Stimulated activated CD4-positive, alpha-beta T cell treated with anti-CD3 and anti-CD28 coated beads, Interleukin-4, amount 100 ng/mL, for 48 hours (primary cell): ENCODE measurements around the gene RAI1.
A peak's percentile ranks its signal among the peaks of the same experiment; 100 is the strongest.

ENCODE experiments used
- DNase-seq, 2 donors: peaks; one replicate each; pipeline ENCODE4 v3.0.0-alpha.2; 2020; ENCODE audit warnings: low read depth in 2 of 2

The RAI1 gene

DNA sequence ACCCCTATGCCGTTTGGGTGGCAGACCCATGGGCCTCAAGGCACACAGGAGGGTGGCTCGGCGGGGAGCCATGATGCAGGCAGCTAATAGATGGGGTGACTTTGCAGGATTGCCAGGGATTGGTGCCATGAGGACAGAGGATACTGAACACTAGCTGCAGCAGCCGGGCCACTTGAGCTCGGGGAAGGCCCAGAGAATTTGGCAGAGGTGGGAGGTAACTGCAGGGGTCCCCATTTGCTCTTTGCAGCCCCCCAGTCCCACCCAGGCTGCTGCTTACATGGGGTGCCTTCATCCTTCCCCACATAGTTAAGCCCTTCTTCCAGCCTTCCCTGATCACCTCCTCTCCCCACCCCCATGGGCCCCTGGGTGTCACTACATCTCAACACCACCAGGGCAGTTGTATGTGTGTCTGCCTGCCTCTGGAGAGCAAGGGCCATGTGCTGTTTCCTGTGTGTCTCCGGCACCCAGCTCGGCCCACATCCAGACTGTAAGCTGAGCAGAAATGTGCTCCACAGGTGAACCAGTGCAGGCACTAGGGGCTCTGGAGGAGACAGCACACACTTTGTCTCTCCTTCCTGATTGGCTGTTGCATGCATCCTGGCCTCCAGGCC lies 103.5 kb downstream of the RAI1 start:
- no peak for DNase-seq

DNA sequence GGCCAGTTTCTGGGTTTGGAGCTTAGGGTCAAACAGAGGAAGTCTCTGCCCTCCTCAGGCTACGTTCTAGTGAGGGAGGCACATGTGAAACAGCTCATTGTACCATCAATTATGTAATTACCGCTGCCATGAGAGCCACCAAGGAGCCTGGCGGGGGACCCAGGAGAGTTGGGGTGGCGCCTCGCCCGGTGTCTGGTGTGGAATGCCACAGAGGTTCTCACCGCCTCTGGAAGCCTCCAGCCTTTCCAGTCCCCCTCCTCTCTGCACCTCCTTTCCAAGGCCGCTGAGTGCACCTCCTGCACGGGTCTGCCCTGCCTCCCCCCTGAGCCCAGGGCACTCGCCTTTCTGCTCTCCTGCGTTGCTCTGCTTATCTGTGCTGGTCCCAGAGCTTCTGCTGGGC lies 104.1 kb downstream of the RAI1 start:
- DNase-seq = no peak

DNA sequence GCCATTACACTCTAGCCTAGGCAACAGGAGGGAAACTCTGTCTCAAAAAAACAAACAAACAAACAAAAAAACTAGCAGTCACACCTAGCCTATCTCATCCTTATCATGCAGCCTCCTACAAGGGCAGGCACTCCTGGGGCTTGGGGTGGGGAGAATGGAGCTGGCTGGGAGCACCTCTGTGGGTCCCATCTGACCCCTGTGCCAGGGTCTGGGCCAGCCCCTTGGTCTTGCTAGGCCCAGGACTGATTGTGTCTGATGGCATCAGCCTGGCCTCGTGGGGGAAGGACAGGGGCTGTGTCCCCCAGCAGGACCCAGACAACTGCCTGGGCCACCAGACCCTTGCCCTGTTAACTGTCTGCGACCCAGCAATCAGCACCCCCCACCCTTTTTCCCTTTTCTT lies 105.7 kb downstream of the RAI1 start:
- DNase-seq = no peak

DNA sequence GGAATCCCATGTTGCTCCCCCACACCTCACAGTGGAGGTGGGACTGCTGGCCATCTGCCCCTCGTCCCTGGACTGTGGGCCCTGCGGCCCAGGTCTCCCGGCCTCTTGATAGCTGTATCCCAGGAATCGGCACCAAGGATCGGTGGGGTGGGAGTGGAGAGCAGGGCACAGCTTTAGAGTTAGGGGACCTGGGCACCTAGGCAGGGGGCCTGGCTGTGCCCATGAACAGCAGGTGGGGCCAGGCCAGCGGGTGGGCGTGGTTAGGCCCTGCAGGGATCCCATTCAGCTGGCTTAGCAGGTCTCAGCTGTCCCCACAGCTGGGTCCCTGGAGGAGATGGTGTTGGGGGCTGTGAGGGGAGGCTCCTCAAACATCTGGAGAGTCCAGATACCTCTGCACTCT lies 106.3 kb downstream of the RAI1 start:
- no peak for DNase-seq

DNA sequence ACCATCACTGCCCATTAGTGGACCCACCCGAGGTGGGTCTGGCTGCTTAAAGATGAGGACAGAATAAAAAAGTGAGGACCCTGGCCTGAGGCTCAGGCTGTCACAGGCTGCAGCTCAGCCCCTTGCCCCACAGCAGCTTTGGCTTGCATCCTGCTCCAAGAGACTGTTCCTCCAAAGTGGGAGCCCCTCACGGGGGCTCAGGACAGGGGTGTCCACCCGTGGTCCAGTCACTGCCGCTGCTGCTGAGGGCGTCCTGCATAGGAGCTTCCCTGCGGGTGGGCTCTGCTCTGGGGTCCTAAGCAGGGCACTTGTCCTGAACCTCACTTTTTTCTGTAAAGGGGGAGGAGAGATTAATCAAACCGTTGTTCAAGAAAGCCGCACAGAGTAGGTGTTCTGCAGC lies 107.7 kb downstream of the RAI1 start:
- DNase-seq = no peak

DNA sequence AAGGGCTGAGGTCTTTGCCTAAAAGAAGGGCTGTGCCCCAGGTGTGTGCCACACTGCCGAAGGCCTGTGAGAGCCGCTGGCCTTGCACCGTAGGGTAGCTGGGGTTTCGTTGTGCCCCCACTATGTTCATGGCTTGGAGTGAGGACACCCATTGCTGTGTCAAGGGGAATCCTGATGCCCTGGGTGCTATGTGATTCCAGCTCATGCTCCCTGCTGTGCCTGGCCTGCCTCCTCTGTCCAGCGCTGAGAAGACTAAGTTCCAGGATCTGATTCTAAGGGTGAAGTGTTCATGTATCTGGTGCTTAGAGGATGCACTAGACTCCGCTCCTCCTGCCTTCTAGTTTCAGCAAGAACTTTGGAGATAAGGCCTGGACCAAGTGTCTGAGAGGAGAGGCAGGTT lies 108.2 kb downstream of the RAI1 start:
- no peak for DNase-seq

DNA sequence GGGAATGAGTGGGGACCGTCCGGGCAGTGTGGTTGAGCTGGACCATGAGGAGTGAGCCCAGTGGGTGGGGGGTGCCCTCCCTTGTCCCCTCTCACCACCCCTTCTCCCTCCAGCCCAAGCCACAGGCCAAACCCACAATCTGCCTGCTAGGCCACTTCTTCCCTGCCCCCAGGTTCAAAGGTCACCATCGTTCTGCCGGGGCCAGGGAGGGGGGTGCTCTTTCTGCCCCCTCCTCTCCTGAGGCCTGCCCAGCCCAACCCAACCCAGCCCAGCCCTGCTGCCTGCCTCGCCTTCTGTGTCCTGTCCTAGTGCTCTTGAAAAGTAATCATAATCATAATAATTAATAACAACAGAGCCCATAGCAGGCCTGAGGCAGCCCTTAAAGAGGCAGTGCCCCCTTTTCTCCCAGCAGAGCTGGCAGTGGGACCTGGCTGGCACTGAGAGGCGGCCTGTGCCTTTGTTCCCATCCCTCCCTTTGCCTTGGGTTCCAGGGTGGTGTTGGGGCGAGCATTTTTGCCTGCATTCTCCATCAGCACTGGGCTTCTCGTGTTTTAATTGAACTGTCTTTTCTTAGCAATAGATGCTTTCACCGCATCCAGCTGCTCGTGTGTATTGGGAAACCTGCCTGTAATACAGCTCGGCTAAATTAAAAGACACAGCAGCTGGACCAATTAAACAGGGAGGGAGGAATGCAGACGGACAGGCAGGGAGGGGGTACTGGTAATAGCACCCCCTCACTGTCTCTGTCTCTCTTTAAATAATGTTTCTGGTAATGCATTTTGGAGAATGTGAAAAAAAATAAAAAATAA lies 108.8 kb downstream of the RAI1 start:
- DNase-seq = no peak

DNA sequence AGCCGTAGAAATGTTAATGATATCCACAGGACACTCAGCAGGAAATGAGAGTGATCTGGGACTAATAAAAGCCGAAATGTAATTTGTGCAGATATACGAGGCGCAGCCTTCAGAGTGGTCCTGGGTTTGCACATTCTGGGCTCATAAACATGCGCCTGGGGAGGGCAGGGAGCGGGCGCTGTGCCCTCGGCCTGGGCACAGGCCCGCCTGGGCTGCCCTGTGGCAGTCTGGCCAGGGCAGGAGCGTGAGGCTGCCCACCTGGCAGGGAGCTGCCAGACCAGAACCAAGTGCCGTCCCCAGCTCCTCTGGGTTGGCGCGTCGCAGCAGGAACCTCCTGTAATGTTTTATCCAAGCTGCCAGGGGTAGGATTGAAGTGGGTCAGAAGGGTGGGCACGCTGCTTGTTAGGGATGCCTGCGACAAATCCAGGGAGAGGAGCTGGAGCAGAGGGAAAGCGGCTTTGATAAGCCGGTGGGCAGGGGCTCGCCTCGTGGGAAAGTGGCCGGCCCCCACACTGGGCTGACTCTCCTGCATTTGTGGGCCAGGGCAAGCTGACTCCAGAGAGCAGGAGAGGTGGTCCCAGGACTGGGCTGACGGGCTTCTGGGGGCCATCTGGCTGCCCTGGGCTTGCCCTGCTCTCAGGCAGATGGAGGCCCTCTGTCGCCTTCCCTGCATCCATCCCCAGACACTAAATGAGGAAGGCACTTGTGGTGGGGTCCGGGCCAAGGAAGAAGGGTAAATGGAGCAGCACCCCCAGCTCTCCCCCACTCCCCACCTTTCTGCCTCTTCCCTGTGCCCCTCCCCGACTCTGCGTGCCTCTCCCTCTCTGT lies 109.6 kb downstream of the RAI1 start:
- no peak for DNase-seq

DNA sequence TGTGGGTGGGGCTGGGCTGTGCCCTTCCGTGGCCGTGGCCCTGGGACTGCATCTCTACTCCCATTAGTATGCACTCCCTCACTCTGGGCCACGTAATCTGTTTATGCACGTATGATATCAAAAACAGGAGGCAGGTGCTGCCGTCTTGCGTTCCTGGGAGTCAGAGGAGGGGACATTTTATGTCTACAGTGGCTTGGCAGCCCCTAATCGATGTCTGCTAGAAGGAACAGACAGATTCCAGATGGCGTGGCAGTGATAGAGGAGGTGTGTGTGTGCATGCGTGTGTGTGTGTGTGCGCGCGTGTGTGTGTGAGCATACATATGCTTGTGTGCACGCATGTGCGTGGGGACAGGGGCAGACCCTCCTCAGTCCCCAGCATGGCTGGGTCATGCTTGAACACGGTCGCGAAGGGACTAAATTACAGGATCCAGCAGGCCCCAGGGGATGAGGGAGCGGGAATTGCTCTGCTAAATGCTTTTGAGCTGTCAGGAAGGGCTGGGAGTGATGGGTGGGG lies 110.8 kb downstream of the RAI1 start:
- no peak for DNase-seq

DNA sequence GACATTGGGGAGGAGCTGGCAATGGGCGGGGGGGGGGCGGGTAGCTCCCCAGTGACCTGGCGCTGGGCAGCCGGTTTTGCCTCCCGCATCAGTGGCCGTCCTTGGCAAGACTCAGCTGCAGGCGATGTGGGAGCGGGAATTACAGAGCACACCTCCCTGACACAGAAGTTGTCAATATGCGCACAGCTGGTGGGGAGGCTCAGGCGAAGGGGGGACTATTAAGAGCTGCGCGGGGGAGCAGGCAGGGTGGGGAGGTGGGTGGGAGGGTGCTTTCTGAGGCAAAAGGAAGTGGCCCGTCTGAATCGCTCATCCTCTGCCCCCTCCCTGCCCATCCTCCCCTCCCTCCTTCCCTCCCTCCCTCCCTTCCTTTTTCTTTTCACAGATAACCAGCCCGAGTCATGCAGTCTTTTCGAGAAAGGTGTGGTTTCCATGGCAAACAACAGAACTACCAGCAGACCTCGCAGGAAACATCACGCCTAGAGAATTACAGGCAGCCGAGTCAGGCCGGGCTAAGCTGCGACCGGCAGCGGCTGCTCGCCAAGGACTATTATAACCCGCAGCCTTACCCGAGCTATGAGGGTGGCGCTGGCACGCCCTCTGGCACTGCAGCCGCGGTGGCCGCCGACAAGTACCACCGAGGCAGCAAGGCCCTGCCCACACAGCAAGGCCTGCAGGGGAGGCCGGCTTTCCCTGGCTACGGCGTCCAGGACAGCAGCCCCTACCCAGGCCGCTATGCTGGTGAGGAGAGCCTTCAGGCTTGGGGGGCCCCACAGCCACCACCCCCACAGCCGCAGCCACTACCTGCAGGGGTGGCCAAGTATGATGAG lies 111.5 kb downstream of the RAI1 start:
- peak in 1 of 2 donors; percentile 23 for DNase-seq

DNA sequence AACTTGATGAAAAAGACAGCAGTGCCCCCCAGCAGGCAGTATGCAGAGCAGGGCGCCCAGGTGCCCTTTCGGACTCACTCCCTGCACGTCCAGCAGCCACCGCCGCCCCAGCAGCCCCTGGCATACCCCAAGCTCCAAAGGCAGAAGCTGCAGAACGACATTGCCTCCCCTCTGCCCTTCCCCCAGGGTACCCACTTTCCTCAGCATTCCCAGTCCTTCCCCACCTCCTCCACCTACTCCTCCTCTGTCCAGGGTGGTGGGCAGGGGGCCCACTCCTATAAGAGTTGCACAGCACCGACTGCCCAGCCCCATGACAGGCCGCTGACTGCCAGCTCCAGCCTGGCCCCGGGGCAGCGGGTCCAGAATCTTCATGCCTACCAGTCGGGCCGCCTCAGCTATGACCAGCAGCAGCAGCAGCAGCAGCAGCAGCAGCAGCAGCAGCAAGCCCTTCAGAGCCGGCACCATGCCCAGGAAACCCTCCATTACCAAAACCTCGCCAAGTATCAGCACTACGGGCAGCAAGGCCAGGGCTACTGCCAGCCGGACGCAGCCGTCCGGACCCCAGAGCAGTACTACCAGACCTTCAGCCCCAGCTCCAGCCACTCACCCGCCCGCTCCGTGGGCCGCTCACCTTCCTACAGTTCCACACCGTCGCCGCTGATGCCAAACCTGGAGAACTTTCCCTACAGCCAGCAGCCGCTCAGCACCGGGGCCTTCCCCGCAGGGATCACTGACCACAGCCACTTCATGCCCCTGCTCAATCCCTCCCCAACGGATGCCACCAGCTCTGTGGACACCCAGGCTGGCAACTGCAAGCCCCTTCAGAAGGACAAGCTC lies 112.3 kb downstream of the RAI1 start:
- DNase-seq = no peak

DNA sequence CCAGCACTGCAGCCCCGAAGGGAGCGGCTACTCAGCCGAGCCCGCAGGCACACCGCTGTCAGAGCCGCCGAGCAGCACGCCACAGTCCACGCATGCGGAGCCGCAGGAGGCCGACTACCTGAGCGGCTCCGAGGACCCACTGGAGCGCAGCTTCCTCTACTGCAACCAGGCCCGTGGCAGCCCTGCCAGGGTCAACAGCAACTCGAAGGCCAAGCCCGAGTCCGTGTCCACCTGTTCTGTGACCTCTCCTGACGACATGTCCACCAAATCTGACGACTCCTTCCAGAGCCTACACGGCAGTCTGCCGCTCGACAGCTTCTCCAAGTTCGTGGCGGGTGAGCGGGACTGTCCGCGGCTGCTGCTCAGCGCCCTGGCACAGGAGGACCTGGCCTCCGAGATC lies 113.1 kb downstream of the RAI1 start:
- DNase-seq = no peak

DNA sequence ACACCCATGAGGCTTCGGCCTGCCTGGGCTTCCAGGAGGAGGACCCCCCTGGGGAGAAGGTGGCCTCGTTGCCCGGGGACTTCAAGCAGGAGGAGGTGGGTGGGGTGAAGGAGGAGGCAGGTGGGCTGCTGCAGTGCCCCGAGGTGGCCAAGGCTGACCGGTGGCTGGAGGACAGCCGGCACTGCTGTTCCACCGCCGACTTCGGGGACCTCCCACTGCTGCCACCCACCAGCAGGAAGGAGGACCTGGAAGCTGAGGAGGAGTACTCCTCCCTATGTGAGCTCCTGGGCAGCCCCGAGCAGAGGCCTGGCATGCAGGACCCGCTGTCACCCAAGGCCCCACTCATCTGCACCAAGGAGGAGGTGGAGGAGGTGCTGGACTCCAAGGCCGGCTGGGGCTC lies 114.0 kb downstream of the RAI1 start:
- no peak for DNase-seq

DNA sequence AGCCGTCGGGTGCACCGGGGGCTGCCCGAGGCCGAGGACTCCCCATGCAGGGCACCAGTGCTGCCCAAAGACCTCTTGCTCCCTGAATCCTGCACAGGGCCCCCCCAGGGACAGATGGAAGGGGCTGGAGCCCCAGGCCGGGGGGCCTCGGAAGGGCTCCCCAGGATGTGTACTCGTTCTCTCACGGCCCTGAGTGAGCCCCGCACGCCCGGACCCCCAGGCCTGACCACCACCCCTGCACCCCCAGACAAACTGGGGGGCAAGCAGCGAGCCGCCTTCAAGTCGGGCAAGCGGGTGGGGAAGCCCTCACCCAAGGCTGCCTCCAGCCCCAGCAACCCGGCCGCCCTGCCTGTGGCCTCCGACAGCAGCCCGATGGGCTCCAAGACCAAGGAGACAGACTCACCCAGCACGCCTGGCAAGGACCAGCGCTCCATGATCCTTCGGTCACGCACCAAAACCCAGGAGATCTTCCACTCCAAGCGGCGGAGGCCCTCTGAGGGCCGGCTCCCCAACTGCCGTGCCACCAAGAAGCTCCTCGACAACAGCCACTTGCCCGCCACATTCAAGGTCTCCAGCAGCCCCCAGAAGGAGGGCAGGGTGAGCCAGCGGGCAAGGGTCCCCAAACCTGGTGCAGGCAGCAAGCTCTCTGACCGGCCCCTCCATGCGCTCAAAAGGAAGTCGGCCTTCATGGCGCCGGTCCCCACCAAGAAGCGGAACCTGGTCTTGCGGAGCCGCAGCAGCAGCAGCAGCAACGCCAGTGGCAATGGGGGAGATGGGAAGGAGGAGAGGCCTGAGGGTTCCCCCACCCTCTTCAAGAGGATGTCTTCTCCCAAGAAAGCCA lies 114.9 kb downstream of the RAI1 start:
- DNase-seq = no peak

DNA sequence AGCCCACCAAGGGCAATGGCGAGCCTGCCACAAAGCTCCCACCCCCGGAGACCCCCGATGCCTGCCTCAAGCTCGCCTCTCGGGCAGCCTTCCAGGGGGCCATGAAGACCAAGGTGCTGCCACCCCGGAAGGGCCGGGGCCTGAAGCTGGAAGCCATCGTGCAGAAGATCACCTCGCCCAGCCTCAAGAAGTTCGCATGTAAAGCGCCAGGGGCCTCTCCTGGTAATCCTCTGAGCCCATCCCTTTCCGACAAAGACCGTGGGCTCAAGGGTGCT lies 115.5 kb downstream of the RAI1 start:
- DNase-seq = no peak

DNA sequence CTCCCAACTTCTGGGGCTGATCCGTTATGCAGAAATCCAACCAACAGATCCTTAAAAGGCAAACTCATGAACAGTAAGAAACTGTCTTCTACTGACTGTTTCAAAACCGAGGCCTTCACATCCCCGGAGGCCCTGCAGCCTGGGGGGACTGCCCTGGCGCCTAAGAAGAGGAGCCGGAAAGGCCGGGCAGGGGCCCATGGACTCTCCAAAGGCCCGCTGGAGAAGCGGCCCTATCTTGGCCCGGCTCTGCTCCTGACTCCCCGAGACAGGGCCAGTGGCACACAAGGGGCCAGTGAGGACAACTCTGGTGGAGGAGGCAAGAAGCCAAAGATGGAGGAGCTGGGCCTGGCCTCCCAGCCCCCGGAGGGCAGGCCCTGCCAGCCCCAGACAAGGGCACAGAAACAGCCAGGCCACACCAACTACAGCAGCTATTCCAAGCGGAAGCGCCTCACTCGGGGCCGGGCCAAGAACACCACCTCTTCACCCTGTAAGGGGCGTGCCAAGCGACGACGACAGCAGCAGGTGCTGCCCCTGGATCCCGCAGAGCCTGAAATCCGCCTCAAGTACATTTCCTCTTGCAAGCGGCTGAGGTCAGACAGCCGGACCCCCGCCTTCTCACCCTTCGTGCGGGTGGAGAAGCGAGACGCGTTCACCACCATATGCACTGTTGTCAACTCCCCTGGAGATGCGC lies 116.0 kb downstream of the RAI1 start:
- no peak for DNase-seq

DNA sequence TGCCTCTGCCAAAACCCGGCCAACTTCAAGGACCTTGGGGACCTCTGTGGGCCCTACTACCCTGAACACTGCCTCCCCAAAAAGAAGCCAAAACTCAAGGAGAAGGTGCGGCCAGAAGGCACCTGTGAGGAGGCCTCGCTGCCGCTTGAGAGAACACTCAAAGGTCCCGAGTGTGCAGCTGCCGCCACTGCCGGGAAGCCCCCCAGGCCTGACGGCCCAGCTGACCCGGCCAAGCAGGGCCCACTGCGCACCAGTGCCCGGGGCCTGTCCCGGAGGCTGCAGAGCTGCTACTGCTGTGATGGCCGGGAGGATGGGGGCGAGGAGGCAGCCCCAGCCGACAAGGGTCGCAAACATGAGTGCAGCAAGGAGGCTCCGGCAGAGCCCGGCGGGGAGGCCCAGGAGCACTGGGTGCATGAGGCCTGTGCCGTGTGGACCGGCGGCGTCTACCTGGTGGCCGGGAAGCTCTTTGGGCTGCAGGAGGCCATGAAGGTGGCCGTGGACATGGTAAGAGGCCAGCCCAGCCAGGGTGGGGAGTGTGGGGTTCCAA lies 116.8 kb downstream of the RAI1 start:
- no peak for DNase-seq

DNA sequence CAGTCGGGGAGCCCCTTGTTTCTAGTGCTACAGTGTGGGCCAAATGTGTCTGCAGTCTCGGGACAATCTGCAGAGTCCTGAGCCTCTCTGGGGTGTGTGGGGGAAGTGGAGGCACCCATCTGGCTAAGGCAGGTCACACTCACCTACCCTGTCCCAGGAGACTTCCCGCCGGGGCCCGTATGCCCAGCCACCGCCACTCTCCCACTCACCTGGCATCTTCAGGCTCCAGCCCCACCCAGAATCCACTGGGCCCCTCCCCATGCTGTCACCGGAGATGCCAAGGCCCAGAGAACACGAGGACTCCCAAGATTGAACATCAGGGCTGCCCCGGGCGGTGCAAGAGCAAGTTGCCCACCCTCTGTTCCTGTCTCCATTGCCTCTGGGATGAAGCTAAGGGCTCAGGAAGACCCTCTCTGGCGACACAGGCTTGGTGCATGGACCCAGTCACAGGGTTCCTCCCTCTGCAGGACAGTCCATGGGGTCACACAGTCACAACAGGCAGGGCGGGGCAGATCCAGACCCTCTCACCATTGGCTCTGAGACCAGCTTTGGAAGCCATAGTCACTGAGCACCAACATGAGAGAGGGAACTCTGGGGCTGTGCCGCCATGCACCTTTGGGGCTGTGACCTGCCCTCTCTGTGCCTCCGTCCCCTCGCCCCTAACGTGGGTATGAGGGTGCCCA lies 117.5 kb downstream of the RAI1 start:
- no peak for DNase-seq
